Measurements from ENCODE around the gene ITM2B.
"Not testable (repeated sequence)": the region's sequence is repeated elsewhere in the genome, so short reads cannot be mapped to it uniquely, and the experiment has no call there.

ITM2B gene

GRCh38 chr13:48233046-48233888 lies at the start of gene ITM2B:
TSS of gene ITM2B (plus strand) at chr13:48233206. CDS start at chr13:48233361, 155 bp downstream.
- ATAC-seq, result peak; percentile 58 to 72

- peak; percentile 39 to 41 for ATAC-seq
Measured at GRCh38 chr13:48184260-48184659, 48.7 kb upstream of the ITM2B start.

GRCh38 chr13:48185018-48185417 lies 48.0 kb upstream of the ITM2B start:
- no peak for ATAC-seq

GRCh38 chr13:48186722-48187121 lies 46.3 kb upstream of the ITM2B start:
- no peak for ATAC-seq

GRCh38 chr13:48188131-48188530 lies 44.9 kb upstream of the ITM2B start:
- no peak for ATAC-seq

GRCh38 chr13:48188601-48189000 lies 44.4 kb upstream of the ITM2B start:
- no peak for ATAC-seq

- peak; percentile 22 to 52 for ATAC-seq
Measured at GRCh38 chr13:48189171-48189570, 43.8 kb upstream of the ITM2B start.

GRCh38 chr13:48192411-48192935 lies 40.5 kb upstream of the ITM2B start:
- no peak for ATAC-seq

GRCh38 chr13:48194379-48194754 lies 38.6 kb upstream of the ITM2B start:
- ATAC-seq, result peak in 1 of 2 donors; percentile 41

GRCh38 chr13:48199404-48199946 lies 33.5 kb upstream of the ITM2B start:
- no peak for ATAC-seq

GRCh38 chr13:48201044-48201443 lies 32.0 kb upstream of the ITM2B start:
- ATAC-seq, result no peak

GRCh38 chr13:48207207-48207606 lies 25.8 kb upstream of the ITM2B start:
- not testable (repeated sequence) for ATAC-seq

GRCh38 chr13:48210178-48210577 lies 22.8 kb upstream of the ITM2B start:
- peak; percentile 99 for ATAC-seq

GRCh38 chr13:48214519-48215121 lies 18.4 kb upstream of the ITM2B start:
- no peak for ATAC-seq

GRCh38 chr13:48215511-48216203 lies 17.3 kb upstream of the ITM2B start:
- not testable (repeated sequence) for ATAC-seq

GRCh38 chr13:48216204-48216711 lies 16.7 kb upstream of the ITM2B start:
- no peak for ATAC-seq

GRCh38 chr13:48220592-48220980 lies 12.4 kb upstream of the ITM2B start:
- peak; percentile 71 to 73 for ATAC-seq

- ATAC-seq, result no peak
Measured at GRCh38 chr13:48220981-48221685, 11.9 kb upstream of the ITM2B start.

GRCh38 chr13:48221686-48222187 lies 11.3 kb upstream of the ITM2B start:
- no peak for ATAC-seq

- peak; percentile 77 to 81 for ATAC-seq
Measured at GRCh38 chr13:48222358-48223301, 10.4 kb upstream of the ITM2B start.

- ATAC-seq, result no peak
Measured at GRCh38 chr13:48224701-48225100, 8.3 kb upstream of the ITM2B start.

Data from activated CD4-positive, CD25-positive, alpha-beta regulatory T cell treated with anti-CD3 and anti-CD28 coated beads, Interleukin-2, amount 50 U/mL, for 24 hours (primary cell).